ENCODE measurements around the gene ZNF730.

GRCh38 chr19:23093832-23094231 lies 23.0 kb upstream of the ZNF730 start:
- TF ChIP-seq CTCF (IDR thresholded peaks at IDR 0.05; ENCODE audit: insufficient read depth, low read length, poor library complexity, severe bottlenecking) = no peak
- no peak for TF ChIP-seq EZH2phosphoT487 (conservative IDR thresholded peaks at IDR 0.05; ENCODE audit: low read length)

Data from SU-DHL-6 (cell line).